Measurements from ENCODE around the gene NABP1.

DNA sequence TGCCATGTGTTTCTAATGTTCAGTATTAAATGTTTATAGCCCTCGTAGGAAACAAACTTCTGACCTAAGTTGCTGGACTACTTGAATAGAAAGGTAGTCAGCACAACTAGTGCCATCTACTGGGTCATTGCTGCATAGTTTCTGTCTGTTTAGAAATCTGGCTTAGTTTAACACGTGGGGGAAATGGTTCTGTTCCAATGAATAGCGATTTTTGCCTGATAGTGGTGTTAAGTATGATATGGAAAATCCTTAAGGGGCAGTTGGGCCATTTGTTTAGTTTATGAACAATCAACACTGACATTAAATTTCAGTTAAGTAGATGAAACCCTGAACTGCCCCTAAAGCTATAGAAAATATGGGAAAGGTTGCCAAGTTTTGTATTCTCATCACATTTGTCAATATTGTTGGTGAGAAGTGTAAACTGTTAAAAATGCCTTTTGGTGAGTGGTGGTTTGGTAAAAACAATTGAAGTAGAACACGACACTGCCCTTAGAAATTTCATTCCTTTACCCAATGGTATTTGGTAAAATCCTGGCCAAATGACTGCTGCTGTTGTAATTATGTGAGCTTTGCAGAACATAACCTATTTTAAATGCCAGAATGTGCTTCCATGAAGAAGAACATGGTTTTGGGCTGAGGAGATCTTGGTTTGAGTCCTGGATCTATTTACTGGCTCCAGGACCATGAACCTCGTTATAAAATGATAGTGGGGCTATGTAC is 13.2 kb downstream of the NABP1 start:
- TF ChIP-seq, protein P1, sequence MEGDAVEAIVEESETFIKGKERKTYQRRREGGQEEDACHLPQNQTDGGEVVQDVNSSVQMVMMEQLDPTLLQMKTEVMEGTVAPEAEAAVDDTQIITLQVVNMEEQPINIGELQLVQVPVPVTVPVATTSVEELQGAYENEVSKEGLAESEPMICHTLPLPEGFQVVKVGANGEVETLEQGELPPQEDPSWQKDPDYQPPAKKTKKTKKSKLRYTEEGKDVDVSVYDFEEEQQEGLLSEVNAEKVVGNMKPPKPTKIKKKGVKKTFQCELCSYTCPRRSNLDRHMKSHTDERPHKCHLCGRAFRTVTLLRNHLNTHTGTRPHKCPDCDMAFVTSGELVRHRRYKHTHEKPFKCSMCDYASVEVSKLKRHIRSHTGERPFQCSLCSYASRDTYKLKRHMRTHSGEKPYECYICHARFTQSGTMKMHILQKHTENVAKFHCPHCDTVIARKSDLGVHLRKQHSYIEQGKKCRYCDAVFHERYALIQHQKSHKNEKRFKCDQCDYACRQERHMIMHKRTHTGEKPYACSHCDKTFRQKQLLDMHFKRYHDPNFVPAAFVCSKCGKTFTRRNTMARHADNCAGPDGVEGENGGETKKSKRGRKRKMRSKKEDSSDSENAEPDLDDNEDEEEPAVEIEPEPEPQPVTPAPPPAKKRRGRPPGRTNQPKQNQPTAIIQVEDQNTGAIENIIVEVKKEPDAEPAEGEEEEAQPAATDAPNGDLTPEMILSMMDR (IDR thresholded peaks at IDR 0.05; ENCODE audit: insufficient read depth, low read length) = peak; percentile 74
- TF ChIP-seq GABPA (IDR thresholded peaks at IDR 0.05; ENCODE audit: low read depth) = no peak
